Stimulated activated CD4-positive, alpha-beta T cell treated with anti-CD3 and anti-CD28 coated beads, Interleukin-4, amount 100 ng/mL, for 4 hours (primary cell): ENCODE data around the gene WDFY3.

Experiments used
- DNase-seq, 2 experiments: peaks; one replicate each; pipeline ENCODE4 v3.0.0-alpha.2; 2020

Gene WDFY3

GRCh38 chr4:84661191-84661939 lies 305.1 kb downstream of the WDFY3 start:
- no peak for DNase-seq

- no peak for DNase-seq
These were observed 305.9 kb downstream of the WDFY3 start for GRCh38 chr4:84660606-84661005.

GRCh38 chr4:84652478-84652877 lies 314.0 kb downstream of the WDFY3 start:
- DNase-seq = no peak

GRCh38 chr4:84651499-84651898 lies 315.0 kb downstream of the WDFY3 start:
- no peak for DNase-seq

- no peak for DNase-seq
These were observed 317.4 kb downstream of the WDFY3 start for GRCh38 chr4:84648863-84649647.

GRCh38 chr4:84648178-84648577 lies 318.3 kb downstream of the WDFY3 start:
- DNase-seq = no peak

- no peak for DNase-seq
These were observed 319.1 kb downstream of the WDFY3 start for GRCh38 chr4:84647312-84647884.

GRCh38 chr4:84644087-84644486 lies 322.4 kb downstream of the WDFY3 start:
- no peak for DNase-seq

- no peak for DNase-seq
These were observed 327.3 kb downstream of the WDFY3 start for GRCh38 chr4:84639145-84639544.

GRCh38 chr4:84638092-84638491 lies 328.4 kb downstream of the WDFY3 start:
- DNase-seq = no peak

- DNase-seq = no peak
These were observed 331.5 kb downstream of the WDFY3 start for GRCh38 chr4:84634961-84635360.

GRCh38 chr4:84632092-84632491 lies 334.4 kb downstream of the WDFY3 start:
- DNase-seq = no peak

GRCh38 chr4:84631573-84631972 lies 334.9 kb downstream of the WDFY3 start:
- no peak for DNase-seq

- no peak for DNase-seq
These were observed 339.8 kb downstream of the WDFY3 start for GRCh38 chr4:84626673-84627072.

GRCh38 chr4:84623661-84624060 lies 342.8 kb downstream of the WDFY3 start:
- no peak for DNase-seq

GRCh38 chr4:84622959-84623358 lies 343.5 kb downstream of the WDFY3 start:
- DNase-seq = no peak
